HUES6 (cell line): ENCODE results near the gene BIRC3.
A peak's percentile ranks its signal among the peaks of the same experiment; 100 is the strongest.

Experiments used
- H3K27ac ChIP-seq: 2 replicates; pipeline ENCODE4 v1.7.0; 2013; ENCODE audit warnings: low read depth, mild to moderate bottlenecking, low read length, inconsistent platforms
- H3K27me3 ChIP-seq: 2 replicates; pipeline ENCODE4 v1.6.1; 2013; ENCODE audit warnings: low read length; ENCODE audit not compliant: control insufficient read depth, insufficient read depth
- H3K36me3 ChIP-seq: 2 replicates; pipeline ENCODE4 v1.6.1; 2013; ENCODE audit warnings: low read length; ENCODE audit not compliant: control insufficient read depth, insufficient read depth
- H3K4me1 ChIP-seq: 2 replicates; pipeline ENCODE4 v1.6.1; 2013; ENCODE audit warnings: low read length; ENCODE audit not compliant: control insufficient read depth, insufficient read depth
- H3K4me3 ChIP-seq: 2 replicates; pipeline ENCODE4 v1.5.1; 2013; ENCODE audit warnings: low read depth, low read length
- H3K9ac ChIP-seq: one replicate; pipeline ENCODE4 v1.6.1; 2013; ENCODE audit warnings: mild to moderate bottlenecking, low read length
- H3K9me3 ChIP-seq: 2 replicates; pipeline ENCODE4 v1.6.1; 2013; ENCODE audit warnings: low read depth, low read length; ENCODE audit not compliant: control insufficient read depth, insufficient read depth

BIRC3 gene

DNA sequence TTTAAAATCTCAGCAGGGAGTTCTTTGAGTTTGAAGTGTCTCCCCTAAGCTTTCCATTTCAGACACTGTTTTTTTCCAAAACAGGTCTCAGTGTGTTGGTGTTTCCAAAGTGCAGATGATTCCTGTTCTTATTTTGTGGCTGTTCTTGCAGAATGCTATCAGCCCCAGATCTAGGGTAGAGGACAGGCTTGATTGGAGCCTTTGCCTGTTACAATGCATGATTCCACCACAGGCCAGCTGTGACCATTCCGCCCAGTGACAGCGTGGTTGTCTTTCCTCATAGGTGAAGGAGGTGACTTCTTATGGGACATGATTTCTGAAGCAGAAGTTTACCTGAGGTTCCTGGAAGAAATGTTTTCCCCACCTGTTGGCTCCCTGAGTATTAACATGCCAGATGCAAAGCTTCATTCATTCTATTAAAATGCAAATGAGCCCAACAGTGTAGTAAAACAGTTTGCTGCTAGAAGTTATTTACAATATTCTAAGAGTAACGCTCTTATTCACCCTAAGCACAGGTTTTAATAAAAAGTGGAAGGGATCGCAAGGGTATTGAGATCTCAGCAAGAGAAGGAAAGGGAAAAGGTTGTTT lies 36.9 kb upstream of the BIRC3 start:
- Histone ChIP-seq H3K27ac (no peak overlapping the region), H3K9ac (no peak overlapping the region), H3K4me3 (peak overlapping the region; percentile 9; the same call in 1 of the 2 replicates)

GRCh38 chr11:102283116-102283485 lies 34.2 kb upstream of the BIRC3 start:
- no peaks in the 10 kb centered on the region for H3K27me3 ChIP-seq

More for the DNA sequence above, 36.9 kb upstream of the BIRC3 start:
- Histone ChIP-seq H3K36me3 (no peaks in the 10 kb centered on the region), H3K4me1 (peaks cover 20% of the 10 kb centered on the region), H3K9me3 (no peaks in the 10 kb centered on the region), H3K27me3 (no peaks in the 10 kb centered on the region)

DNA sequence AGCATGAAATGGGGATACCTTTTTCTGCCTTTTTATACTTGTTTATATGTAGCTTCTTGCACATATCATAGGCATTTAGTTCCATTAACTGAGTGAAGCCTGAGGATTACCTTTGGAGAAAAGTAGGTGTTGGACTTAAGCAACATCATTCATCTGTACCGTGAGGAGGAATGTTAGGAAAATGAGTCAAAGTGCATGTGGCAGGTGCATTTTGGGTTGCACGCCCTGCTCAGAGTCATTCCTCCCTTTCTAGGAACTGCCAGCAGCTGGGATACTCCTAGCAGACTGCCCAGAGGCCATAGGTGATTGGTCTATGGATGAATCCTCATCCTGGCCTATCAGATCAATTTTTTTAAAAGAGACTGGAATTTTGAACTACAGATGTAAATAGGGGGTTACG lies 33.3 kb upstream of the BIRC3 start:
- Histone ChIP-seq H3K9me3 (no peaks in the 10 kb centered on the region), H3K4me3 (no peak overlapping the region), H3K36me3 (no peaks in the 10 kb centered on the region), H3K4me1 (peaks cover 20% of the 10 kb centered on the region), H3K27ac (no peak overlapping the region), H3K27me3 (no peaks in the 10 kb centered on the region), H3K9ac (no peak overlapping the region)

More at GRCh38 chr11:102283116-102283485, 34.2 kb upstream of the BIRC3 start:
- H3K36me3 ChIP-seq = no peaks in the 10 kb centered on the region
- H3K9me3 ChIP-seq = no peaks in the 10 kb centered on the region
- H3K4me3 ChIP-seq = no peak overlapping the region
- peaks cover 20% of the 10 kb centered on the region for H3K4me1 ChIP-seq
- no peak overlapping the region for H3K27ac ChIP-seq
- no peak overlapping the region for H3K9ac ChIP-seq

GRCh38 chr11:102286292-102286691 lies 31.0 kb upstream of the BIRC3 start:
- Histone ChIP-seq H3K27ac (no peak overlapping the region), H3K9ac (no peak overlapping the region), H3K9me3 (no peaks in the 10 kb centered on the region), H3K4me1 (0 out of 2 replicates have a peak, but pooled peaks cover 4% of the 10 kb centered on the region), H3K36me3 (no peaks in the 10 kb centered on the region), H3K27me3 (no peaks in the 10 kb centered on the region), H3K4me3 (no peak overlapping the region)

DNA sequence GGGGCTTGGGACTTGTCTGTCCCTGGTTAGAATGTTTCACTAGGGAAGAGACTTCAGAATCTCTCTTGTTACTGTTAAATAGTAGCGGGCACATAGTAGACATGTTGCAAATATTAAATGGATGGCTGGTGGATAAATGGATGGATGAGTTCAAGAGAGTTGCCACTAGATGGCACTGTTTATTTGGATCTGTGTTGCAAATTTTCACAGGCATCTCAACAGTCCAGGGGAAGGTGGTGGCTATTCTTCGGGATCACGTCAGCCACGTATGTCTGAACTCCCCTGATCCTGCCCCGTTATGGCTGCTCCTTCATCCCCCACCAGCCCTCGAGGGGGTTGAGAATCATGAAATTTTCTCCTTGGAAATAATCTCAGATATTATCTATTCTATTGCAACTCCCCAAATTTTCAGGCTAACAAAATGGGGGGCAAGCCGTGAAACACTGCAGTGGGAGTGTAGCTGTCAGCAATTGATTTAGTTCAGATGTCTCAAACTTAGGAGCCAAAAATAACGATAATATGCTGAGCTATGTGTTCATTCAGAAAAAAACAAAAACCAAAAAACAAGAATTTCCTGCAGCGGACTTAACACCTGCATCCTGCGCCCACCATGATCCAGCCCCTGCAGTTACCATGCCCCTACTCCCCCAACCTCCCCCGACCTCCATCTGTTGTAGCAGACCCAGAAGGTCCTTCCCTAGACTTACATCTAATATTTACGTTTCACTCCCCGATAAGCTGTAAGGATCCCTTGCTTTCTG lies 29.1 kb upstream of the BIRC3 start:
- Histone ChIP-seq H3K4me3 (no peak overlapping the region), H3K27ac (no peak overlapping the region), H3K9ac (no peak overlapping the region)

DNA sequence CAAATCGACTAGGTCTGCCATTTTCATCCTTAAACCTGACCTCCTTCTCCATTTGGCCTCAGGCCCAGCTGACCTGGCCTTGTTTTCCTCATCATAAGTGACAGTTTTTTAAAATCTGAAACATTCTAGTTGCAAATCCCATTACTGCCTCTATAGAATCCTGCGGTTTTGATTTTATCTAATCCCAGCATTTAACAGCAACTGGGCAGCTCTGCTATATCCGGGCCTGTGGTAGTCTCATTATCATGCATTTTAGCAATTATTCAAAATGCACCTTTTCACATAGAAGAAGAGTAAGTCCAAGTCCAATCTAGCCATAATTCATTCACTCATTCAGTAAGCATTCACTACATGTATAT lies 28.6 kb upstream of the BIRC3 start:
- no peak overlapping the region for H3K9ac ChIP-seq

More for the DNA sequence above, 29.1 kb upstream of the BIRC3 start:
- 0 out of 2 replicates have a peak, but pooled peaks cover 4% of the 10 kb centered on the region for H3K4me1 ChIP-seq
- H3K27me3 ChIP-seq = no peaks in the 10 kb centered on the region
- H3K36me3 ChIP-seq = no peaks in the 10 kb centered on the region
- H3K9me3 ChIP-seq = no peaks in the 10 kb centered on the region

GRCh38 chr11:102289592-102289991 lies 27.7 kb upstream of the BIRC3 start:
- no peak overlapping the region for H3K9ac ChIP-seq

More for the DNA sequence above, 28.6 kb upstream of the BIRC3 start:
- Histone ChIP-seq H3K27ac (no peak overlapping the region), H3K4me3 (no peak overlapping the region), H3K27me3 (no peaks in the 10 kb centered on the region), H3K4me1 (0 out of 2 replicates have a peak, but pooled peaks cover 4% of the 10 kb centered on the region), H3K36me3 (no peaks in the 10 kb centered on the region), H3K9me3 (no peaks in the 10 kb centered on the region)

GRCh38 chr11:102291831-102292230 lies 25.5 kb upstream of the BIRC3 start:
- Histone ChIP-seq H3K36me3 (no peaks in the 10 kb centered on the region), H3K4me1 (0 out of 2 replicates have a peak, but pooled peaks cover 4% of the 10 kb centered on the region), H3K9me3 (no peaks in the 10 kb centered on the region), H3K27me3 (no peaks in the 10 kb centered on the region), H3K4me3 (no peak overlapping the region), H3K9ac (no peak overlapping the region), H3K27ac (no peak overlapping the region)

More at GRCh38 chr11:102289592-102289991, 27.7 kb upstream of the BIRC3 start:
- Histone ChIP-seq H3K27ac (no peak overlapping the region), H3K4me1 (0 out of 2 replicates have a peak, but pooled peaks cover 4% of the 10 kb centered on the region), H3K36me3 (no peaks in the 10 kb centered on the region), H3K9me3 (no peaks in the 10 kb centered on the region), H3K4me3 (no peak overlapping the region), H3K27me3 (no peaks in the 10 kb centered on the region)

DNA sequence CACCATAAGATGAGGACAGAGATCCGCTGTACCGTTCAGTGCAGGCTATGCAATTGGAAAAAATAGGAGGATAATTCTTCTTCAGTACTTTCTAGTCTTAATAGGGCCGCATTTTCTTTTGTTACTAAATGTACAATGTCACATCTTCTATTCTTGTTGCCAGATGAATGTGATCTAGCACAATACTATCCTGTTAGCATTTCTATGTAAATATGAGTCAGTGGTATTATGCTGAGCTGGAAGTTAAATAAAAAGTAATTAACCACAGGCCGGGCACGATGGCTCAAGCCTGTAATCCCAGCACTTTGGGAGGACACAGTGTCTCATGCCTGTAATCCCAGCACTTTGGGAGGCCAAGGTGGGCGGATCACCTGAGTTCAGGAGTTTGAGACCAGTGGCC lies 24.4 kb upstream of the BIRC3 start:
- no peak overlapping the region for H3K9ac ChIP-seq
- H3K36me3 ChIP-seq = no peaks in the 10 kb centered on the region
- H3K27ac ChIP-seq = no peak overlapping the region
- H3K4me1 ChIP-seq = 0 out of 2 replicates have a peak, but pooled peaks cover 4% of the 10 kb centered on the region
- H3K27me3 ChIP-seq = no peaks in the 10 kb centered on the region
- no peaks in the 10 kb centered on the region for H3K9me3 ChIP-seq
- H3K4me3 ChIP-seq = no peak overlapping the region

DNA sequence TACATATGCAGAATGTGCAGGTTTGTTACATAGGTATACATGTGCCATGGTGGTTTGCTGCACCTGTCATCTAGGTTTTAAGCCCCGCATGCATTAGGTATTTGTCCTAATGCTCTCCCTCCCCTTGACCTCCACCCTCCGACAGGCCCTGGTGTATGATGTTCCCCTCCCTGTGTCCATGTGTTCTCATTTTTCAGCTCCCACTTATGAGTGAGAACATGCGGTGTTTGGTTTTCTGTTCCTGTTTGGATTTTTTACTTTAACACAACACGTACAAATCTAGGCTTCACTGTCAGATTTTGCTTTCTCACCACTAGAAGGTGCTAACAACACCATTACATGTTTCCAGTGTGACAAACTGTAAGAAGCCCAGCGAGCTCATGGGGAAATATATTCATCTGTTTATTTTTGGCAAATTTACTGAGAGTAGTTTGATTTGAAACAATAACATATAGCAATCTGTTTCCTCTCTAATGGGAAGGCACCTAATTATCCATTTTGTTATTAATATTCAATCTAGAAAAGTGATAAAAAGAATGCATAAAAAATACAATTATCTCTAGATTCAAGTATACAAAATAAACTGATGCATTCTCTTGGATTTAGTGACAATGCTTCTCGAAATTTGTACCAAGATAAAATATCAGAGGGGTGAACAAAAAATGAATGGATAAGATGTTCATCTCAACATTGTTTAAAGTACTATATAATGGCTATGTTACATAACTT lies 23.2 kb upstream of the BIRC3 start:
- H3K27me3 ChIP-seq = no peaks in the 10 kb centered on the region
- no peak overlapping the region for H3K27ac ChIP-seq
- no peak overlapping the region for H3K4me3 ChIP-seq
- no peaks in the 10 kb centered on the region for H3K36me3 ChIP-seq
- H3K9me3 ChIP-seq = no peaks in the 10 kb centered on the region
- H3K4me1 ChIP-seq = 0 out of 2 replicates have a peak, but pooled peaks cover 4% of the 10 kb centered on the region
- no peak overlapping the region for H3K9ac ChIP-seq

DNA sequence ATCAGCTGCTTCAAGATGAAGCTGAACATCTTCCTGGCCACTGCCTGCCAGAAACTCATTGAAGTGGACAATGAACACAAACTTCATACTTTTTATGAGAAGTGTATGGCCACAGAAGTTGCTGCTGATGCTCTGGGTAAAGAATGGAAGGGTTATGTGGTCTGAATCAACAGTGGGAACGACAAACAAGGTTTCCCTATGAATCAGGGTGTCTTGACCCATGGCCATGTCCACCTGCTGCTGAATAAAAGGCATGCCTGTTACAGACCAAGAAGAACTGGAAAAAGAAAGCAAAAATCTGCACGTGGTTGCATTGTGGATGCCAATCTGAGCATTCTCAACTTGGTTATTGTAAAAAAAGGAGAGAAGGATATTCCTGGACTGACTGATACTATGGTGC lies 22.2 kb upstream of the BIRC3 start:
- no peak overlapping the region for H3K4me3 ChIP-seq
- no peaks in the 10 kb centered on the region for H3K4me1 ChIP-seq
- H3K27ac ChIP-seq = no peak overlapping the region

More for the DNA sequence above, 22.2 kb upstream of the BIRC3 start:
- Histone ChIP-seq H3K27me3 (no peaks in the 10 kb centered on the region), H3K9ac (no peak overlapping the region), H3K9me3 (no peaks in the 10 kb centered on the region), H3K36me3 (no peaks in the 10 kb centered on the region)
